Measurements from ENCODE around the gene ZBTB40. TPM values are rescaled to one million over a fixed set of nuclear protein-coding genes. Genes with fewer than 3 reads are reported as not detected.

Gene ZBTB40
- total RNA-seq, 1 experiment from 2014 or later = 20.4 TPM

- ChIA-PET POLR2A (no interaction called here), CTCF (interaction anchor here (0.7 kb wide), 1 partner anchor 396 kb away, joined by 6 read pairs; no protein-coding TSS in a partner anchor)
- no TSS peak for BruUV-seq (replicated peaks)
- intact Hi-C loops (cut with micrococcal nuclease; ENCODE audit: unreplicated experiment) = no loop called here
- H3K36me3 Mint-ChIP-seq (ENCODE audit: insufficient read depth, unreplicated experiment) = no peaks in the 10 kb centered on the region
- H3K27ac Mint-ChIP-seq (ENCODE audit: unreplicated experiment) = no peak overlapping the region
- H3K27me3 Mint-ChIP-seq (ENCODE audit: insufficient read depth, unreplicated experiment) = no peaks in the 10 kb centered on the region
- Histone ChIP-seq H3K9me3 (no peaks in the 10 kb centered on the region), H3K4me3 (ENCODE audit: low read depth, low read length) (no peak overlapping the region), H3K36me3 (ENCODE audit: control insufficient read depth, insufficient read depth, low read length) (no peaks in the 10 kb centered on the region), H3K27me3 (replicated peaks; ENCODE audit: control insufficient read depth, insufficient read depth, low read length) (no peaks in the 10 kb centered on the region), H3K4me1 (0 out of 2 replicates have a peak, but pooled peaks cover 7% of the 10 kb centered on the region)
- DNase-seq = no peak
- no peak overlapping the region for H3K4me3 Mint-ChIP-seq (ENCODE audit: unreplicated experiment)
- TF ChIP-seq, protein P1, sequence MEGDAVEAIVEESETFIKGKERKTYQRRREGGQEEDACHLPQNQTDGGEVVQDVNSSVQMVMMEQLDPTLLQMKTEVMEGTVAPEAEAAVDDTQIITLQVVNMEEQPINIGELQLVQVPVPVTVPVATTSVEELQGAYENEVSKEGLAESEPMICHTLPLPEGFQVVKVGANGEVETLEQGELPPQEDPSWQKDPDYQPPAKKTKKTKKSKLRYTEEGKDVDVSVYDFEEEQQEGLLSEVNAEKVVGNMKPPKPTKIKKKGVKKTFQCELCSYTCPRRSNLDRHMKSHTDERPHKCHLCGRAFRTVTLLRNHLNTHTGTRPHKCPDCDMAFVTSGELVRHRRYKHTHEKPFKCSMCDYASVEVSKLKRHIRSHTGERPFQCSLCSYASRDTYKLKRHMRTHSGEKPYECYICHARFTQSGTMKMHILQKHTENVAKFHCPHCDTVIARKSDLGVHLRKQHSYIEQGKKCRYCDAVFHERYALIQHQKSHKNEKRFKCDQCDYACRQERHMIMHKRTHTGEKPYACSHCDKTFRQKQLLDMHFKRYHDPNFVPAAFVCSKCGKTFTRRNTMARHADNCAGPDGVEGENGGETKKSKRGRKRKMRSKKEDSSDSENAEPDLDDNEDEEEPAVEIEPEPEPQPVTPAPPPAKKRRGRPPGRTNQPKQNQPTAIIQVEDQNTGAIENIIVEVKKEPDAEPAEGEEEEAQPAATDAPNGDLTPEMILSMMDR (IDR thresholded peaks at IDR 0.05; ENCODE audit: insufficient read depth in 1 of 2, low read depth in 1 of 2, low read length in 1 of 2, severe bottlenecking in 1 of 2, unreplicated experiment in 1 of 2) = no peak
- peaks cover 6% of the 10 kb centered on the region for H3K4me1 Mint-ChIP-seq (ENCODE audit: low read depth, unreplicated experiment)
- no peaks in the 10 kb centered on the region for H3K9me3 Mint-ChIP-seq (ENCODE audit: unreplicated experiment)
These were observed 9.4 kb downstream of the ZBTB40 start for GRCh38 chr1:22461100-22461499.

GRCh38 chr1:22461678-22462527, 10.3 kb downstream of the ZBTB40 start:
- no TSS peak for BruUV-seq (replicated peaks)
- Mint-ChIP-seq H3K27ac (ENCODE audit: unreplicated experiment) (no peak overlapping the region), H3K27me3 (ENCODE audit: insufficient read depth, unreplicated experiment) (no peaks in the 10 kb centered on the region), H3K4me3 (ENCODE audit: unreplicated experiment) (no peak overlapping the region), H3K9me3 (ENCODE audit: unreplicated experiment) (no peaks in the 10 kb centered on the region), H3K4me1 (ENCODE audit: low read depth, unreplicated experiment) (peaks cover 6% of the 10 kb centered on the region), H3K36me3 (ENCODE audit: insufficient read depth, unreplicated experiment) (no peaks in the 10 kb centered on the region)
- Histone ChIP-seq H3K4me3 (ENCODE audit: low read depth, low read length) (no peak overlapping the region), H3K9me3 (no peaks in the 10 kb centered on the region), H3K27me3 (replicated peaks; ENCODE audit: control insufficient read depth, insufficient read depth, low read length) (no peaks in the 10 kb centered on the region), H3K4me1 (0 out of 2 replicates have a peak, but pooled peaks cover 7% of the 10 kb centered on the region), H3K36me3 (ENCODE audit: control insufficient read depth, insufficient read depth, low read length) (no peaks in the 10 kb centered on the region)
- ChIA-PET CTCF (interaction anchor here (0.7 kb wide), 1 partner anchor 395 kb away, joined by 6 read pairs; no protein-coding TSS in a partner anchor), POLR2A (no interaction called here)
- no peak for DNase-seq
- TF ChIP-seq, protein P1 (IDR thresholded peaks at IDR 0.05; ENCODE audit: insufficient read depth in 1 of 2, low read depth in 1 of 2, low read length in 1 of 2, severe bottlenecking in 1 of 2, unreplicated experiment in 1 of 2) = no peak
- intact Hi-C loops (cut with micrococcal nuclease; ENCODE audit: unreplicated experiment) = no loop called here

- peaks cover 6% of the 10 kb centered on the region for H3K4me1 Mint-ChIP-seq (ENCODE audit: low read depth, unreplicated experiment)
- BruUV-seq (replicated peaks) = no TSS peak
- intact Hi-C loops (cut with micrococcal nuclease; ENCODE audit: unreplicated experiment) = no loop called here
- H3K9me3 ChIP-seq = no peaks in the 10 kb centered on the region
- H3K9me3 Mint-ChIP-seq (ENCODE audit: unreplicated experiment) = no peaks in the 10 kb centered on the region
- H3K36me3 Mint-ChIP-seq (ENCODE audit: insufficient read depth, unreplicated experiment) = no peaks in the 10 kb centered on the region
- ChIA-PET POLR2A (interaction anchor here (0.6 kb wide), 1 partner anchor 249 kb away, joined by 3 read pairs; no protein-coding TSS in a partner anchor), CTCF (no interaction called here)
- no peak overlapping the region for H3K4me3 ChIP-seq (ENCODE audit: low read depth, low read length)
- H3K4me1 ChIP-seq = 0 out of 2 replicates have a peak, but pooled peaks cover 7% of the 10 kb centered on the region
- H3K27me3 Mint-ChIP-seq (ENCODE audit: insufficient read depth, unreplicated experiment) = no peaks in the 10 kb centered on the region
- TF ChIP-seq, protein P1 (IDR thresholded peaks at IDR 0.05; ENCODE audit: insufficient read depth in 1 of 2, low read depth in 1 of 2, low read length in 1 of 2, severe bottlenecking in 1 of 2, unreplicated experiment in 1 of 2) = no peak
- no peak overlapping the region for H3K27ac Mint-ChIP-seq (ENCODE audit: unreplicated experiment)
- H3K27me3 ChIP-seq (replicated peaks; ENCODE audit: control insufficient read depth, insufficient read depth, low read length) = no peaks in the 10 kb centered on the region
- no peaks in the 10 kb centered on the region for H3K36me3 ChIP-seq (ENCODE audit: control insufficient read depth, insufficient read depth, low read length)
- DNase-seq = no peak
- H3K4me3 Mint-ChIP-seq (ENCODE audit: unreplicated experiment) = no peak overlapping the region
These were observed 11.3 kb downstream of the ZBTB40 start for GRCh38 chr1:22462928-22463327.
